Thyroid gland (tissue), 4 donors: Measurements from ENCODE around the gene PIEZO2. TPM values are rescaled to one million over a fixed set of nuclear protein-coding genes. Genes with fewer than 3 reads are reported as not detected.

Source experiments
- DNase-seq, 2 donors: peaks; one replicate each; pipeline ENCODE4 v3.0.0-alpha.2; 2019
- H3K27ac ChIP-seq, 3 donors: fragments of 200-600 bp; sonication (generic); 1 replicate in 2 of 3; 2 replicates in 1 of 3; pipeline ENCODE4 v1.5.1; 2016 to 2019; ENCODE audit warnings: mild to moderate bottlenecking in 1 of 3, moderate library complexity in 1 of 3
- H3K27me3 ChIP-seq: fragments of 200-600 bp; sonication (generic); one replicate; pipeline ENCODE4 v1.5.1; 2019
- H3K36me3 ChIP-seq, 2 donors: fragments of 200-600 bp; sonication (generic); one replicate each; pipeline ENCODE4 v1.5.1; 2016 to 2019
- H3K4me1 ChIP-seq, 2 donors: fragments of 200-600 bp; sonication (generic); one replicate each; pipeline ENCODE4 v1.5.1; 2017 to 2019
- H3K4me3 ChIP-seq, 3 donors: fragments of 200-600 bp; sonication (generic); replicated peaks in 1 of 3; 1 replicate in 2 of 3; 2 replicates in 1 of 3; pipeline ENCODE4 v1.5.1; 2016; ENCODE audit warnings: mild to moderate bottlenecking in 1 of 3
- H3K9me3 ChIP-seq: fragments of 200-600 bp; sonication (generic); one replicate; pipeline ENCODE4 v1.5.1; 2017
- POLR2A ChIP-seq, 2 donors: fragments of 450-650 bp; IDR thresholded peaks; one replicate each; pipeline ENCODE4 v1.6.1; 2017; ENCODE audit warnings: antibody characterized with exemption in 2 of 2, mild to moderate bottlenecking in 2 of 2, moderate library complexity in 1 of 2
- WGBS, 2 donors: methylation state at CpG; one replicate each; pipeline ENCODE4 v1.1.5; 2017; 5-methylcytosine and 5-hydroxymethylcytosine counted together
- intact Hi-C: fragments of 100-400 bp; cut with DNase I; formaldehyde crosslinking; loops from one replicate; pipeline ENCODE4 v1.15.1; 2023
- total RNA-seq, 4 donors: library from RNA; depleted of rRNA; stranded (reverse); fragments of >200 nt; gene quantifications; one replicate each; pipeline ENCODE4 v1.2.3, GENCODE V29; 2016
- TF ChIP-seq, protein P1 (sequence below), 6 experiments: fragments of 200-600 bp in 3 of 6; fragments of 450-650 bp in 3 of 6; sonication (generic) in 3 of 6; IDR thresholded peaks; one replicate each; pipeline ENCODE4 v1.5.1; 2016 to 2019; ENCODE audit warnings: antibody characterized with exemption in 6 of 6, mild to moderate bottlenecking in 2 of 6, inconsistent platforms in 1 of 6, moderate library complexity in 1 of 6

PIEZO2 gene
- total RNA-seq, 4 donors from 2014 or later: 5.0 to 13.8 (median 6.1) TPM

- Histone ChIP-seq H3K4me3 (no peak overlapping the region), H3K27ac (no peak overlapping the region), H3K27me3 (no peaks in the 10 kb centered on the region), H3K36me3 (no peaks in the 10 kb centered on the region), H3K4me1 (no peaks in the 10 kb centered on the region), H3K9me3 (no peaks in the 10 kb centered on the region)
- no peak for DNase-seq
- intact Hi-C loops: no loop called here
- TF ChIP-seq, protein P1, sequence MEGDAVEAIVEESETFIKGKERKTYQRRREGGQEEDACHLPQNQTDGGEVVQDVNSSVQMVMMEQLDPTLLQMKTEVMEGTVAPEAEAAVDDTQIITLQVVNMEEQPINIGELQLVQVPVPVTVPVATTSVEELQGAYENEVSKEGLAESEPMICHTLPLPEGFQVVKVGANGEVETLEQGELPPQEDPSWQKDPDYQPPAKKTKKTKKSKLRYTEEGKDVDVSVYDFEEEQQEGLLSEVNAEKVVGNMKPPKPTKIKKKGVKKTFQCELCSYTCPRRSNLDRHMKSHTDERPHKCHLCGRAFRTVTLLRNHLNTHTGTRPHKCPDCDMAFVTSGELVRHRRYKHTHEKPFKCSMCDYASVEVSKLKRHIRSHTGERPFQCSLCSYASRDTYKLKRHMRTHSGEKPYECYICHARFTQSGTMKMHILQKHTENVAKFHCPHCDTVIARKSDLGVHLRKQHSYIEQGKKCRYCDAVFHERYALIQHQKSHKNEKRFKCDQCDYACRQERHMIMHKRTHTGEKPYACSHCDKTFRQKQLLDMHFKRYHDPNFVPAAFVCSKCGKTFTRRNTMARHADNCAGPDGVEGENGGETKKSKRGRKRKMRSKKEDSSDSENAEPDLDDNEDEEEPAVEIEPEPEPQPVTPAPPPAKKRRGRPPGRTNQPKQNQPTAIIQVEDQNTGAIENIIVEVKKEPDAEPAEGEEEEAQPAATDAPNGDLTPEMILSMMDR (IDR thresholded peaks at IDR 0.05): no peak
- TF ChIP-seq POLR2A (IDR thresholded peaks at IDR 0.05): no peak
- 85 to 86% methylated on average over 5 of the region's 5 CpGs for WGBS, 2 donors
These were observed 374.3 kb downstream of the PIEZO2 start for GRCh38 chr18:10775026-10775425.

- Histone ChIP-seq H3K36me3 (no peaks in the 10 kb centered on the region), H3K27me3 (no peaks in the 10 kb centered on the region), H3K9me3 (no peaks in the 10 kb centered on the region), H3K4me3 (no peak overlapping the region), H3K27ac (no peak overlapping the region), H3K4me1 (no peaks in the 10 kb centered on the region)
- intact Hi-C loops: no loop called here
- no peak for DNase-seq
- WGBS, 2 donors: 76 to 86% methylated on average over 3 of the region's 3 CpGs
- TF ChIP-seq, protein P1 (IDR thresholded peaks at IDR 0.05): no peak
- no peak for TF ChIP-seq POLR2A (IDR thresholded peaks at IDR 0.05)
These were observed 378.2 kb downstream of the PIEZO2 start for GRCh38 chr18:10771053-10771709.

- H3K27ac ChIP-seq: no peak overlapping the region
- H3K36me3 ChIP-seq: no peaks in the 10 kb centered on the region
- 84 to 91% methylated on average over 2 of the region's 2 CpGs for WGBS, 2 donors
- no peaks in the 10 kb centered on the region for H3K9me3 ChIP-seq
- H3K4me3 ChIP-seq: no peak overlapping the region
- intact Hi-C loops: no loop called here
- H3K4me1 ChIP-seq: no peaks in the 10 kb centered on the region
- TF ChIP-seq POLR2A (IDR thresholded peaks at IDR 0.05): no peak
- TF ChIP-seq, protein P1 (IDR thresholded peaks at IDR 0.05): no peak
- DNase-seq: no peak
- H3K27me3 ChIP-seq: no peaks in the 10 kb centered on the region
These were observed 379.1 kb downstream of the PIEZO2 start for GRCh38 chr18:10770264-10770663.

DNA sequence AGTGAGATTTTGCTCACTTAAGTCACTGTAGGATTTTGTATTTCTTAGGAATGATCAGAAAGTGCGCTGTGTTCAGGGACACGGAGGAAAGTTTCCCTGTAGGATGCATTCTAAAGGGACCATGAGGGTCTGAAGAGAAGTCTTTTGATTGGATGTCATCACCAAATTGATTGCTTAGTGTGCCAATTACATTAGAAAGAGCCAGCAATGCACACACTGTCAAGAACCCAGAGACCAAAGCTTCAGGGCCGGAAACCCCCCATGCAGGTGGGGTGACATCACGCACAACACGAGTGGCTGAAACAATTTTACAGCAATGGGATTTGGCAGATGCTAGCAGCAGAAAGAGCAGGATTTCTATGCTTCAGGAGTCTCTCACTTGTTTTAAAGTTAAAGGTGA, 381.1 kb downstream of the PIEZO2 start:
- no peak for DNase-seq
- H3K9me3 ChIP-seq: no peaks in the 10 kb centered on the region
- no peak overlapping the region for H3K27ac ChIP-seq
- H3K4me1 ChIP-seq: no peaks in the 10 kb centered on the region
- no peaks in the 10 kb centered on the region for H3K27me3 ChIP-seq
- TF ChIP-seq, protein P1 (IDR thresholded peaks at IDR 0.05): no peak
- no peak for TF ChIP-seq POLR2A (IDR thresholded peaks at IDR 0.05)
- 92 to 97% methylated on average over 5 of the region's 5 CpGs for WGBS, 2 donors
- H3K4me3 ChIP-seq: no peak overlapping the region
- intact Hi-C loops: no loop called here
- no peaks in the 10 kb centered on the region for H3K36me3 ChIP-seq

DNA sequence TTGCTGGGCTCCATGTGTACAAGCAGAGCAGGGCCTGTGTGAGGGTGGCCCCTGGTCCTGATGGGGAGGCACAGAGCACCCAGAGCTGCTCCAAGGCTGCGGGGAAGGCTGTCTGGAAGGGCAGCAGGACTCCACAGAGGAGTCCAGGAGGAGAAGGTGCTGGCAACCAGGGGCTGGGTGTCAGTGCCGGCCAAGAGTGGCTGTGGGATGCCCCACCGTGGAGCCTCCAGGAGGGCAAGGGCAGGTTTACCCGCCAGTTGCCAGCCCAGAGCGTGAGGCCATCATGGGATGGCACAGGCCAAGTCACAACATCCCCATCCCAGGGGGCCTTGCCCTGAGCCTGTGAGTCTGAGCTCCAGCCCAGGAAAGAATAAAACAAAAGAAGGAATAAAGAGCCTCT, 381.7 kb downstream of the PIEZO2 start:
- intact Hi-C loops: no loop called here
- 95 to 100% methylated on average over 5 of the region's 5 CpGs for WGBS, 2 donors

More for the DNA sequence above, 381.7 kb downstream of the PIEZO2 start:
- no peak for DNase-seq
- H3K36me3 ChIP-seq: no peaks in the 10 kb centered on the region
- TF ChIP-seq, protein P1 (IDR thresholded peaks at IDR 0.05): no peak
- no peak for TF ChIP-seq POLR2A (IDR thresholded peaks at IDR 0.05)
- H3K4me3 ChIP-seq: no peak overlapping the region
- H3K9me3 ChIP-seq: no peaks in the 10 kb centered on the region
- H3K27ac ChIP-seq: no peak overlapping the region
- H3K4me1 ChIP-seq: no peaks in the 10 kb centered on the region
- no peaks in the 10 kb centered on the region for H3K27me3 ChIP-seq
